Neural cell (in vitro differentiated cells): ENCODE data around the gene KRTAP22-1. TPM values are rescaled to one million over a fixed set of nuclear protein-coding genes. Genes with fewer than 3 reads are reported as not detected.

Experiments
- H2AFZ ChIP-seq: fragments of 200-600, 300-800 bp; sonication (generic), shearing (Covaris generic); 2 replicates; pipeline ENCODE4 v1.6.0; 2014; ENCODE audit warnings: low read depth, mild to moderate bottlenecking, antibody characterized with exemption, low read length, moderate library complexity
- H3F3A ChIP-seq: fragments of 200-600 bp; shearing (Covaris generic); 2 replicates; pipeline ENCODE4 v1.6.1; 2016; ENCODE audit warnings: mild to moderate bottlenecking, moderate library complexity, mixed read lengths, antibody characterized with exemption, low read length; ENCODE audit not compliant: insufficient read depth, poor library complexity, severe bottlenecking
- H3K27ac ChIP-seq: fragments of 200-600, 300-800 bp; sonication (generic), shearing (Covaris generic); 2 replicates; pipeline ENCODE4 v1.5.1; 2014; ENCODE audit warnings: mild to moderate bottlenecking, low read length, moderate library complexity
- H3K27me3 ChIP-seq: fragments of 300-800, 200-600 bp; sonication (generic), shearing (Covaris generic); 2 replicates; pipeline ENCODE4 v1.6.0; 2014; ENCODE audit warnings: mild to moderate bottlenecking, low read depth, low read length, moderate library complexity; ENCODE audit not compliant: insufficient read depth
- H3K36me3 ChIP-seq: fragments of 300-800, 200-600 bp; sonication (generic), shearing (Covaris generic); 2 replicates; pipeline ENCODE4 v1.5.1; 2014; ENCODE audit warnings: mild to moderate bottlenecking, antibody characterized with exemption, low read length, moderate library complexity; ENCODE audit not compliant: insufficient read depth
- H3K4me2 ChIP-seq: fragments of 300-800, 200-600 bp; sonication (generic), shearing (Covaris generic); 2 replicates; pipeline ENCODE4 v1.6.0; 2014; ENCODE audit warnings: mild to moderate bottlenecking, low read length
- H3K4me3 ChIP-seq: fragments of 300-800, 200-600 bp; sonication (generic), shearing (Covaris generic); 2 replicates; pipeline ENCODE4 v1.5.1; 2014; ENCODE audit warnings: mild to moderate bottlenecking, low read length, moderate library complexity
- H3K79me2 ChIP-seq: fragments of 200-600 bp; shearing (Covaris generic); replicated peaks from 2 replicates; pipeline ENCODE4 v1.6.0; 2014; ENCODE audit warnings: mild to moderate bottlenecking, low read length, moderate library complexity; ENCODE audit not compliant: insufficient read depth
- H3K9ac ChIP-seq: fragments of 300-800, 200-600 bp; sonication (generic), shearing (Covaris generic); 2 replicates; pipeline ENCODE4 v1.6.1; 2016; ENCODE audit warnings: mild to moderate bottlenecking, low read length, mixed read lengths
- H3K9me2 ChIP-seq: fragments of 200-600 bp; shearing (Covaris generic); 2 replicates; pipeline ENCODE4 v1.6.1; 2016; ENCODE audit warnings: mild to moderate bottlenecking, low read length, mixed read lengths; ENCODE audit not compliant: insufficient read depth
- H3K9me3 ChIP-seq: fragments of 200-600, 300-800 bp; sonication (generic), shearing (Covaris generic); 2 replicates; pipeline ENCODE4 v1.6.1; 2016; ENCODE audit warnings: mild to moderate bottlenecking, mixed run types, low read length, moderate library complexity, mixed read lengths
- H4K20me1 ChIP-seq: fragments of 200-600 bp; shearing (Covaris generic); 2 replicates; pipeline ENCODE4 v1.6.1; 2016; ENCODE audit warnings: mild to moderate bottlenecking, mixed run types; ENCODE audit not compliant: insufficient read depth
- CTCF ChIP-seq: fragments of 450-650 bp; IDR thresholded peaks from 2 replicates; pipeline ENCODE4 v1.5.1; 2014; ENCODE audit warnings: antibody characterized with exemption, mild to moderate bottlenecking, moderate library complexity; ENCODE audit not compliant: poor library complexity, severe bottlenecking
- EP300 ChIP-seq: fragments of 450-650 bp; conservative IDR thresholded peaks from 2 replicates; pipeline ENCODE4 v1.6.1; 2014; ENCODE audit warnings: antibody characterized with exemption, mild to moderate bottlenecking, moderate library complexity; ENCODE audit not compliant: poor library complexity, severe bottlenecking
- EZH2 ChIP-seq: fragments of 200-600, 300-800 bp; shearing (Covaris generic), sonication (generic); IDR thresholded peaks from 2 replicates; pipeline ENCODE4 v1.6.1; 2014; ENCODE audit warnings: antibody characterized with exemption, low read length, borderline replicate concordance, mild to moderate bottlenecking; ENCODE audit not compliant: insufficient read depth, poor library complexity, severe bottlenecking
- MXI1 ChIP-seq: fragments of 450-650 bp; conservative IDR thresholded peaks from 2 replicates; pipeline ENCODE4 v1.6.1; 2014; ENCODE audit warnings: antibody characterized with exemption, mild to moderate bottlenecking; ENCODE audit not compliant: poor library complexity, severe bottlenecking
- POLR2AphosphoS5 ChIP-seq: IDR thresholded peaks from 2 replicates; pipeline ENCODE4 v1.6.1; 2012
- RAD21 ChIP-seq: fragments of 450-650 bp; conservative IDR thresholded peaks from 2 replicates; pipeline ENCODE4 v1.6.1; 2014; ENCODE audit warnings: antibody characterized with exemption, mild to moderate bottlenecking, moderate library complexity
- REST ChIP-seq: IDR thresholded peaks from 2 replicates; pipeline ENCODE4 v1.6.1; 2012; ENCODE audit warnings: borderline replicate concordance
- SMC3 ChIP-seq: fragments of 450-650 bp; conservative IDR thresholded peaks from 2 replicates; pipeline ENCODE4 v1.6.1; 2014; ENCODE audit warnings: antibody characterized with exemption, mild to moderate bottlenecking, moderate library complexity; ENCODE audit not compliant: poor library complexity
- TAF1 ChIP-seq: IDR thresholded peaks from 2 replicates; pipeline ENCODE4 v1.6.1; 2012; ENCODE audit warnings: low read depth
- polyA plus RNA-seq: library from polyadenylated mRNA; depleted of rRNA; stranded (reverse); fragments of >200 nt; gene quantifications from 2 replicates; pipeline ENCODE4 v1.2.3, GENCODE V29; 2014

Gene KRTAP22-1
- polyA plus RNA-seq, 1 donor from 2014 or later: not detected

- H2AFZ ChIP-seq: no peak overlapping the region
Measured at GRCh38 chr21:30612132-30612531, 11.2 kb downstream of the KRTAP22-1 start.

GRCh38 chr21:30613836-30614235 lies 12.9 kb downstream of the KRTAP22-1 start, which contains the start of gene KRTAP6-1:
KRTAP6-1 (minus strand) TSS chr21:30613930; CDS start chr21:30613904, 26 bp downstream.
- H4K20me1 ChIP-seq: no peaks in the 10 kb centered on the region
- no peak within 1 kb of the TSS for H3K27ac ChIP-seq
- no peak within 1 kb of the TSS for H3K9ac ChIP-seq
- H3K9me3 ChIP-seq: no peaks in the 10 kb centered on the region
- H3K36me3 ChIP-seq: no peaks in the 10 kb centered on the region
- no peak within 1 kb of the TSS for H3K4me3 ChIP-seq
- H3K9me2 ChIP-seq: no peaks in the 10 kb centered on the region
- no peak within 1 kb of the TSS for H2AFZ ChIP-seq
- no peaks in the 10 kb centered on the region for H3K27me3 ChIP-seq
- no peaks in the 10 kb centered on the region for H3F3A ChIP-seq
- no peaks in the 10 kb centered on the region for H3K79me2 ChIP-seq
- H3K4me2 ChIP-seq: no peak within 1 kb of the TSS
- TF ChIP-seq MXI1: no peak
- no peak for TF ChIP-seq REST
- TF ChIP-seq EP300: no peak
- TF ChIP-seq CTCF: no peak
- TF ChIP-seq SMC3: no peak
- TF ChIP-seq RAD21: no peak
- TF ChIP-seq TAF1: no peak

More at GRCh38 chr21:30612132-30612531, 11.2 kb downstream of the KRTAP22-1 start:
- Histone ChIP-seq H3K36me3 (no peaks in the 10 kb centered on the region), H3K9me2 (no peaks in the 10 kb centered on the region), H3F3A (no peaks in the 10 kb centered on the region), H4K20me1 (no peaks in the 10 kb centered on the region), H3K27me3 (no peaks in the 10 kb centered on the region), H3K79me2 (no peaks in the 10 kb centered on the region), H3K4me2 (no peak overlapping the region), H3K9ac (no peak overlapping the region), H3K27ac (no peak overlapping the region), H3K4me3 (no peak overlapping the region), H3K9me3 (no peaks in the 10 kb centered on the region)
- no peak for TF ChIP-seq EZH2
- TF ChIP-seq SMC3: no peak
- TF ChIP-seq CTCF: no peak
- no peak for TF ChIP-seq REST
- TF ChIP-seq EP300: no peak
- no peak for TF ChIP-seq TAF1
- no peak for TF ChIP-seq MXI1
- TF ChIP-seq RAD21: no peak
- no peak for TF ChIP-seq POLR2AphosphoS5
